GM23248 (cell line): ENCODE results near the gene GDAP2.

Source experiments
- EZH2 ChIP-seq: fragments of 200-600 bp; sonication (generic); IDR thresholded peaks from 2 replicates; pipeline ENCODE4 v1.6.1; 2018; ENCODE audit warnings: antibody characterized with exemption, mild to moderate bottlenecking; ENCODE audit not compliant: insufficient read depth, poor library complexity, severe bottlenecking
- EZH2phosphoT487 ChIP-seq: fragments of 200-600 bp; sonication (generic); IDR thresholded peaks from 2 replicates; pipeline ENCODE4 v1.6.1; 2018; ENCODE audit warnings: antibody characterized with exemption, moderate library complexity, mild to moderate bottlenecking, low read depth; ENCODE audit not compliant: insufficient read depth

DNA sequence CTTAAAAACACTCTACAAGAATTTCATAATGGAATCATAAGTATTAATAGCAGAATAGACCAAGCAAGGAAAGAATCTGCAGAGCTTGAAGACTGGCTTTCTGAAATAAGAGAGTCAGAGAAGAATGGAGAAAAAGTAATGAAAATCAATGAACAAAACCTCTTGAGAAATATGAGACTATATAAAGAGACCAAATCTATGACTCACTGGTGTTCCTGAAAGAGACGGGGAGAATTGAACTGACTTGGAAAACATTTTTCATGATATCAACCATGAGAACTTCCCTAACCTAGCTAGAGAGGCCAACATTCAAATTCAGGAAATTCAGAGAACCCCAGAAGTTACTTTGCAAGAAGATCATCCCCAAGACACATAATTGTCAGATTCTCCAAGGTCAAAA lies 85.6 kb downstream of the GDAP2 start:
- TF ChIP-seq EZH2phosphoT487 (no peak), EZH2 (no peak)
